ENCODE measurements around the gene PIM2.
A peak's percentile ranks its signal among the peaks of the same experiment; 100 is the strongest.

PIM2 gene

GRCh38 chrX:48934581-48935300, 15.9 kb upstream of the PIM2 start:
- DNase-seq = no peak

DNA sequence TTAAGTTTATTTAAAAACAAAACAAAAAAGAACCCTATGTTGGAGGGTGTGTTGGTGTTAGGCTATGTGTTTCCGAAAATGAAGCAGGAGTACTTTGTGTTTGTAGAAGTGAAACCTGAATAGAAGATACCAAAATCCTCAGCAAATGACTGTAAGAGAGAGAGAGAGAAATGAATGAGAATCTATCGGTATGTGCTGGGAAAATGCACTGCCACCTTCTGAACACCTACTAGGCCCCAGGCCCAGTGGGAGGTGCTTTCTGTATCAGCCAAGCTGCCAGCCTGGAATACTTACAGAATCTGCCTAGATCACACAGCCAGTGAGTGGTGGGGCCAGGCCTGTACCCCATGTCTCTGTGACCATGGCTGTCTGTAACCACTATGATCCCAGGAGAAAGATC, 14.9 kb upstream of the PIM2 start:
- DNase-seq = no peak

GRCh38 chrX:48927736-48928382, 9.0 kb upstream of the PIM2 start:
- DNase-seq = no peak

- DNase-seq = no peak
Observed at GRCh38 chrX:48927123-48927522, 8.3 kb upstream of the PIM2 start.

GRCh38 chrX:48924270-48924669, 5.4 kb upstream of the PIM2 start:
- no peak for DNase-seq

GRCh38 chrX:48923771-48924170, 4.9 kb upstream of the PIM2 start:
- DNase-seq = no peak

- no peak for DNase-seq
Observed at GRCh38 chrX:48920718-48921104, 1.9 kb upstream of the PIM2 start.

- no peak for DNase-seq
Observed at GRCh38 chrX:48919947-48920717, 1.3 kb upstream of the PIM2 start.

DNA sequence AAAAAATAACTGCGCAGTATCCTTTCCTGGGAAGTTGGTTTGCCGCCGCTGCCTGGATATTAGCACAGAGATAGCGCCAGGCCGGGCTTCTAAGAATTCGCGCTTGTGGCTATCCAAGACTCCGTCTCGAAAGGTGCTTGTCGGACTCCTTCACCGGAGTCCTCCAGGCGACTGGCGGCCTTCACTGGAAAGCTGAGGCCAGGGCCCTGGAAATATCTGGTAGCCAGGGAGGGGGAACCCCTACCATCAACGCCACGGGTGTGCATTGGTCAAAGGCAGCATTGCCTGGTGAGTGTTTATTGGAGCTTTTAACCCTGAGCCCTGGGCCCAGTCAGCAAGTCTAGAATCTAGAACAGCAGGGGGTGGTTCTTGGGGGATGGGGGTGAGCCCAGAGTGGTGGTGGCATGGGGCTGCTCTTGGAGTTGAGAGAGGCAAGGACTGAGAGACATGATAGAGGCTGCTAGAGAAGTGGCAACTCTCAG, 577 bp upstream of the PIM2 start:
- DNase-seq = no peak

DNA sequence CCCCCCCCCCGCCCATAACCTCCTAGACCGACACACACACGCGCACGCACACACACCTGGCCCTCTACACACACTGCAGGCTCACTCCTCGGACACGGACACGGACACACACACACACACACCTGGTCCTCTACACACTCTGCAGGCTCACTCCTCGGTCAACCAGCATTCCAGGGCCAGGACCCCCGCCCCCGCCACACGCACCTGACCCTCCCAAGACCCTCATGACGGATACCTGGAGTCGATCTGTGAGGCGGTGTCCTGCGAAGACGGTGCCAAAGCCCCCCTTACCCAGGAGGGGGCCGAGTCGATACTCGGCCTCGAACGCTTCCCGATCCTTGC, 552 bp downstream of the PIM2 start:
- DNase-seq = no peak

GRCh38 chrX:48917139-48918001, 1.5 kb downstream of the PIM2 start:
- peak; percentile 91 for DNase-seq

- DNase-seq = no peak
Observed at GRCh38 chrX:48914593-48915493, 4.0 kb downstream of the PIM2 start.

- no peak for DNase-seq
Observed at GRCh38 chrX:48913605-48914366, 5.0 kb downstream of the PIM2 start.

- DNase-seq = peak; percentile 76
Observed at GRCh38 chrX:48911412-48912182, 7.2 kb downstream of the PIM2 start, which contains the start of gene SLC35A2. SLC35A2 (minus strand) TSS chrX:48911646; CDS start chrX:48911636, 10 bp downstream.

- no peak for DNase-seq
Observed at GRCh38 chrX:48910926-48911411, 7.9 kb downstream of the PIM2 start.

- DNase-seq = no peak
Observed at GRCh38 chrX:48909703-48910294, 9.0 kb downstream of the PIM2 start.

DNA sequence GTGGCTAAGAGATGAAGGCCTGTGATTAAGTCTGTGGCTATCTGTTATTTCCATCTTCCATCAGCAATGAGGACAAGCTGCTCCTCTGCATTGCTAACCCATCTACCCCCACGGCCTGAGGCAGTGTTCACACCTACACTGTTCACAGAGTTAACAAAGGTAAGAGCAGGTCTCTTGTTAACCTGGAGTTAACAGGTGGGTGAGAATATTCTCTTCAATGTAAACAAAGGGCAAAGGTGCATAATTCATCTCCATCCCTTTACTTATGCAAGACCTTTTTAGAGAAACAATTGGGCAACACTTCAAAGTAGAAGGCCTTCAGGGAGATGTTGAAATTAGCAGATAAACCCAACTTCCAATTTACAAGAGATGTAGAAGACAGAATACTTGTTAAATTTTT, 10.2 kb downstream of the PIM2 start:
- DNase-seq = no peak

- DNase-seq = no peak
Observed at GRCh38 chrX:48905090-48905790, 13.6 kb downstream of the PIM2 start.

DNA sequence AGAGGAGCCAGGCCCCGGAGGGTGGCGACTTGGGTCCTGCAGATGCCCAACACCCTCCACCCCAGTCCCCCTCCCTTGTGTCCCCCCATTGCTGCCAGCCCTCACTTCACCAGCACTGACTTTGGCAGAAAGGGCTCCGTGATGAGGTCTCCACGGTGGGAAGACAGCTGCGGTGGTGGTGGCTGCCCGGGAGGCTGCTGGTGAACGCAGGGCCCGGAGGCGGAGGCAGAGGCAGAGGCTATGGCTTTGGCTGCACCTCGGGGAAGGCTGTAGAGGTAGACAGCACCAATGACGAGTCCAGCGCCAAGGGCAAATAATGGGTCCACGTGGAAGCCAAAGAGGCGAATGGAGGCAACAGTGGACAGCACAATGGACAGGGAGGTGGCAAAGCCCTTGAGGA, 14.2 kb downstream of the PIM2 start:
- no peak for DNase-seq

Measured in NCI-H748 treated with DMSO at 0.1 percent for 48 hours (cell line).